HL-60/S4 treated with retinoic acid at 250 ng/mL for 4 days and 3 days (cell line): ENCODE data around the gene RPS29.

Source experiments
- in situ Hi-C: fragments of 300-500 bp; cut with MboI; formaldehyde crosslinking; loops from 2 replicates; pipeline ENCODE4 v1.7.0; 2022; ENCODE audit warnings: low sequenced_read_pairs

RPS29 gene

DNA sequence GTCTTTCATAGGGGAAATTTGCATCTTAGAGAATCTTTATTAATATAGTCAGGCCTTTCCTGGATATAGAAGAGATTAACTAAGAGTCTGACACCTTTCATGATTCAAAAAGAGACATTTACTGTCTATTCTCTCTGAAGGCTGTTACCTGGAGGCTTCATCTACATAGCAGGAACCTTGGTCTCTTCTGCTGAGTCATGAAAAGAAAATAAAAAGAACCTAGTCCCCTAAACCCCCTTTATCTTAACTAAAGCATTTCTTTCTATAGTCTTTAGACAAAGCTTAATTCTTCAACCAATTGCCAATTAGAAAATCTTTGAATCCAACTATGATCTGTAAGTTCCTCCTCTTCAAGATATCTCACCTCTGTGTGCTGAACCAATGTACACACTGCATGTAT lies 33.1 kb downstream of the RPS29 start:
- in situ Hi-C loops, result no loop called here

GRCh38 chr14:49551569-49551968 lies 34.6 kb downstream of the RPS29 start:
- in situ Hi-C loops, result no loop called here

GRCh38 chr14:49550286-49551184 lies 35.6 kb downstream of the RPS29 start:
- in situ Hi-C loops, result no loop called here

DNA sequence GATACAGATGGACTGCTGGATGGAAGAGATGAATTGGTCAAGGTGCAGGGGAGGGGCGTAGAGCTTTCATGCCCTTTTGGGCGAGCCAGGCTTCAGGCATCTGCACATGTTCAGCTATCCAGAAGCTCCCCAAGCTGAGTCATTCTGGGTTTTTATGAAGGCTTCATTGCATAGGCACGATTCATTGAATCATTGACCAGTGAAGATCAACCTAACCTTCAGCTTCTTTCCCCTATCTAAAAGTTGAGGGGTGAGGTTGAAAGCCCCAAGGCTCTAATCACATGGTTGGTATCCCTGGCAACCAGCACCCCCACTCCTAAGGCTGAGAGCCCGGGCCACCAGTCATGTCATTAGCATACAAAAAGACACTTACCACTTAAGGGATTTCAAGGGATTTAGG lies 36.3 kb downstream of the RPS29 start:
- in situ Hi-C loops, result no loop called here

DNA sequence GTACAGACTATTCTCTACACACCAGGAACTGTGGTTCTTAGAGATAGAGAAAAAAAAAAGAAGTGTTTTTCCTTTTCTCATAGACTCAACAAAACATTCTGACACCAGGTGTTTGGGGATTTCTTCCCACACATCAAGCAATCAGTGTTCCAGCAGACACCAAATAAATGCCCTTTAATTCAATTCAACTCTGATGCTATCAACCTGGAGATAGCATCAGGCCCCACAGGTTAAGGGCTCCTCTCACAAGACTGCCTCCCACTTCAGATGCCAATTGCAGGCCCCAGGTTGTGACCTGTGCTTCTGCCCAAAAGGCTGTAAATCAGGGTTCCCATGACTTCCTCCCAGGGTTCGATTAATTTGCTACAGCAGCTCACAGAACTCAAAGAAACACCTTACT lies 36.7 kb downstream of the RPS29 start:
- in situ Hi-C loops, result no loop called here

DNA sequence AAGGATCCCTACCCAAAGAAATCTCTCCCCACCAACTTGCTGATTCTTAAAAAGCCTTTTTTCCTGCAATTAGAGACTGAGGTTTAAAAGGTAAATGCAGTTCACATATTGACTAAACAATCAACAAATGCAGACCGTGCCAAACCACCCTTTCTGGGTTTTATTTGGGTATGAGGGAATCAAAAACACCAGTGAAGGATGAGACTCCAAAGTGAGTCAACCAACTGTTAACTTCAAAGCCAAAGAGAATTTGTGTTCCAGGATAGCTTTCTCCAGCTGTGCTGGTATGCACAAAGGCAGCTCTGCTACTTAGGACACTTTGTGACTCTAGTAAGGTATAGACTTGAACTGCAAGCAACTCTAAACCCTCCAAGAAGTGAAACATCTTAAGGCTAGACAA lies 39.4 kb downstream of the RPS29 start:
- in situ Hi-C loops, result no loop called here

DNA sequence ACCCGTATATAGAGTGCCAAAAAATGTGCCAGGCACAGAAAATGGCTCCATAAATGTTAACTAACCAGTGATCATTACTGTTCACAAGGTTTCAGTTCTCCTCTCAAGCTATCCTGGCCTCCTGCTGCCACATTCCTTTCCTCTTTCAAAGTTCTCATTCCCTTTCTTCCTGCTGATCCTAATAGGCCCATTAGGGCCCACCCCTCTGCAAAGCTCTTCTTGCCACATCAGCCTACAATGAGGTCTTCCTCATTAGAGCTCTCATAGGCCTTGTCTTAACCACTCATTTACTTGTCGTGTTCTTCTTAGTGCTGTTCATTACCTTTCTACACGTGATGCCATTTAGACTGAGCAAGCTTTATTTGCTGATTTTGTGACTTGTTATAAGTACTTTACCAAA lies 40.5 kb downstream of the RPS29 start:
- in situ Hi-C loops, result no loop called here

DNA sequence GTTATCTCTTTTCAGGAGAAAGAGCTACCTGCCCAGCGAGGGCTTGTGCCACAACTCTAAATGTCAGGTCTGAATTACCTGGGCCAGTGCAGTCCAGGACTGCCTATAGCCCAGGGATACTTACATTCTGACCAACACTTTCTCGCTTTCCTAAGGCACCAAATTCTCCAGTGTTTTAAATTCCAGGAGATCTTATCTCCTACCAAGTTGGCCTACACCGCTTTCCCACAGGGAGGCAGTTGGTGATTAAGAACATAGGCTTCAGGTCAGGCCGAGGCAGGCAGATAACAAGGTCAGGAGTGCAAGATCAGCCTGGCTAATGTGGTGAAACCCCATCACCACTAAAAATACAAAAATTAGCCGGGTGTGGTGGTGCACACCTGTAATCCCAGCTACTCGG lies 41.1 kb downstream of the RPS29 start:
- in situ Hi-C loops, result no loop called here

DNA sequence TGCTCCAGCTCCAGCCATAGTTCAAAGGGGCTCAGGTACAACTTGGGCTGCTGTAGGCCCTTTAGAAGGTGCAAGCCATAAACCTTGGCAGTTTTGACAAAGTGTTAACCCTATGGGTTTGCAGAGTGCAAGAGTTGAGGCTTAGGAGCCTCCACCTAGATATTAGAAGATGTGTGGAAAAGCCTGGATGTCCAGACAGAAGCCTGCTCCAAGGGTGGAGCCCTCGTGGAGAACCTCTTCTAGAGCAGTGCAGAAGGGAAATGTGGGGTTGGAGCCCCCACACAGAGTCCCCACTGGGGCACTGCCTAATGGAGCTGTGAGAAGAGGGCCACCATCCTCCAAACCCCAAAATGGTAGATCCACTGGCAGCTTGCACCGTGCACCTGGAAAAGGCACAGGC lies 45.1 kb downstream of the RPS29 start:
- in situ Hi-C loops, result no loop called here

DNA sequence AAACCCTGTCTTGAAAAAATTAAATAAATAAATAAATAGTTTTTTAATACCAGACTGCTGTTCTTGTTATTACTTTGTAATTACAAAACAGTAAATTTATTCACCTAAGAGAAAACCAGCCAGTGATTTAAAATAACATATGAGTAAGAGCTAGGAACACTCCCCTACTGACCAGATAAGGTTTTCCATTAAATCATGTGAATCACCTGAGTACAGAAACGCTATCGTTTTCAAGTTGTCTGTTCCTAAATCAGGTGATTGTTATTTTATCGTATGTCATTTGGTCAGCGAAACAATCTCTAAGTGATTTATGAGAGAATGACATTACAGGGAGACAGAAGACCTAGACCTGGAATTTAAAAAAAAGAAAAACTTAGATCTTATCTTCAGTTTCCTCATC lies 47.3 kb downstream of the RPS29 start:
- in situ Hi-C loops, result no loop called here
